ENCODE results near the gene DCAF5.
"Not testable (repeated sequence)": the region's sequence is repeated elsewhere in the genome, so short reads cannot be mapped to it uniquely, and the experiment has no call there.

The DCAF5 gene

GRCh38 chr14:69068744-69069421 is 84.0 kb downstream of the DCAF5 start:
- DNase-seq = no peak

- no peak for DNase-seq
Measured at GRCh38 chr14:69066396-69067171, 86.3 kb downstream of the DCAF5 start.

- DNase-seq = not testable (repeated sequence)
Measured at GRCh38 chr14:69065934-69066333, 87.0 kb downstream of the DCAF5 start.

GRCh38 chr14:69064596-69064995 is 88.3 kb downstream of the DCAF5 start:
- DNase-seq = no peak

GRCh38 chr14:69059658-69060623 is 93.0 kb downstream of the DCAF5 start:
- DNase-seq = no peak

- no peak for DNase-seq
Measured at GRCh38 chr14:69055999-69056788, 96.7 kb downstream of the DCAF5 start.

GRCh38 chr14:69055125-69055524 is 97.8 kb downstream of the DCAF5 start:
- DNase-seq = no peak

- no peak for DNase-seq
Measured at GRCh38 chr14:69054030-69054429, 98.9 kb downstream of the DCAF5 start.

- DNase-seq = no peak
Measured at GRCh38 chr14:69052181-69052601, 100.7 kb downstream of the DCAF5 start.

GRCh38 chr14:69050240-69051184 is 102.4 kb downstream of the DCAF5 start:
- no peak for DNase-seq

- no peak for DNase-seq
Measured at GRCh38 chr14:69049675-69050074, 103.2 kb downstream of the DCAF5 start.

- DNase-seq = no peak
Measured at GRCh38 chr14:69048456-69048855, 104.5 kb downstream of the DCAF5 start.

GRCh38 chr14:69047255-69047654 is 105.7 kb downstream of the DCAF5 start:
- no peak for DNase-seq

- DNase-seq = no peak
Measured at GRCh38 chr14:69046476-69046860, 106.5 kb downstream of the DCAF5 start.

- DNase-seq = no peak
Measured at GRCh38 chr14:69045857-69046475, 107.0 kb downstream of the DCAF5 start.

GRCh38 chr14:69044965-69045555 is 107.9 kb downstream of the DCAF5 start:
- no peak for DNase-seq

- no peak for DNase-seq
Measured at GRCh38 chr14:69044296-69044695, 108.6 kb downstream of the DCAF5 start.

GRCh38 chr14:69043596-69044260 is 109.2 kb downstream of the DCAF5 start:
- DNase-seq = no peak

- DNase-seq = no peak
Measured at GRCh38 chr14:69042787-69043444, 110.0 kb downstream of the DCAF5 start.

Measured in stimulated activated CD4-positive, alpha-beta T cell treated with anti-CD3 and anti-CD28 coated beads, Interleukin-4, amount 100 ng/mL, for 4 hours (primary cell).